Measurements from ENCODE around the gene REG4.

The REG4 gene

DNA sequence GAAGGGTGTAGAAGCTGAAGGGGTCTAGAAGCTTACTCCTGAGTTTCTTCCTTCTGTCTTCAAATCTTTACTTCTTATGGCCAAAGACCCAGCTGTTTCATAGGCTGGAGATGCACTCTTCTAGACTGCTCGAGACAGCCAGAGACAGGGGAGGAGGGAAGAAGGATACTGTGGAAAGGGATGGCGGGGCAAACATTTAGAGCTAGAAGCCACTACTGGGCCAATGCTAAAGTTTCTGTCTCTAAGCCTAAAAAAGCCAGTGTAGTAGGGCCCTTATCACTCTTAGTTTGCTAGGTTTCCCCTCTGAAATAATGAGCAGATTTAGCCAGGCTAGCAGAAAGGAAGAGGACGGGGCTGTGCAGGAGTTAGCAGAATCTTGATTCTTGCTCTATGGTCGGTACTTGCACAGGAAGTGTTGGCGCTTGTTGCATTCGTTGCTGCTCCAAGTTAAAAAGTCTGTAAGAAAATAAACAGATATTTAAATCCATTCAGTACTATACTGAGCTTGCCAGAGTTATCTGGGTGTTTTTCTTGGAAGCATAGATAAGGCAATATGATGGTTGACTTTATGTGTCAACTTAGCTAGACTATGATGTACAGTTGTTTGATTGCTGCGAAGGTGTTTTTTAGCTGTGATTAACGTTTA lies 16.9 kb downstream of the REG4 start:
- no peaks in the 10 kb centered on the region for H3K36me3 ChIP-seq (ENCODE audit: control insufficient read depth in 2 of 2, insufficient read depth in 1 of 2, low read length in 2 of 2)
- ChIA-PET CTCF (interaction anchor here (3.3 kb wide), 1 partner anchor 14 kb away, joined by 18 read pairs; no protein-coding TSS in a partner anchor), POLR2A (interaction anchor here (1.2 kb wide), 1 partner anchor 25 kb away, joined by 3 read pairs; no protein-coding TSS in a partner anchor)
- no peak overlapping the region for H3K27ac ChIP-seq (ENCODE audit: extremely low read depth, low read depth, low read length)
- no peak overlapping the region for H3K4me3 ChIP-seq (ENCODE audit: low read depth, low read length)
- TF ChIP-seq ZNF76 (tag by site-specific recombination; IDR thresholded peaks at IDR 0.05; ENCODE audit: borderline replicate concordance, low read depth) (no peak), ZNF530 (tag by site-specific recombination; IDR thresholded peaks at IDR 0.05; ENCODE audit: low read depth) (no peak), ZNF132 (tag by site-specific recombination; IDR thresholded peaks at IDR 0.05; ENCODE audit: borderline replicate concordance) (no peak), ZBTB48 (tag by site-specific recombination; IDR thresholded peaks at IDR 0.05) (no peak), ZNF423 (tag by site-specific recombination; IDR thresholded peaks at IDR 0.05) (no peak), ZBTB17 (tag by site-specific recombination; IDR thresholded peaks at IDR 0.05) (no peak), ZFP69B (tag by site-specific recombination; IDR thresholded peaks at IDR 0.05) (no peak), ZNF335 (tag by site-specific recombination; conservative IDR thresholded peaks at IDR 0.05) (no peak), GLIS2 (tag by site-specific recombination; IDR thresholded peaks at IDR 0.05) (no peak), ZNF747 (tag by site-specific recombination; IDR thresholded peaks at IDR 0.05) (no peak), HOXD13 (CRISPR knock-in tag; IDR thresholded peaks at IDR 0.05; ENCODE audit: borderline replicate concordance) (no peak), ZNF518A (tag by site-specific recombination; conservative IDR thresholded peaks at IDR 0.05; ENCODE audit: low read depth) (no peak), WT1 (tag by site-specific recombination; IDR thresholded peaks at IDR 0.05) (no peak), ZXDB (tag by site-specific recombination; IDR thresholded peaks at IDR 0.05) (no peak)
- TF ChIP-seq, protein P1, sequence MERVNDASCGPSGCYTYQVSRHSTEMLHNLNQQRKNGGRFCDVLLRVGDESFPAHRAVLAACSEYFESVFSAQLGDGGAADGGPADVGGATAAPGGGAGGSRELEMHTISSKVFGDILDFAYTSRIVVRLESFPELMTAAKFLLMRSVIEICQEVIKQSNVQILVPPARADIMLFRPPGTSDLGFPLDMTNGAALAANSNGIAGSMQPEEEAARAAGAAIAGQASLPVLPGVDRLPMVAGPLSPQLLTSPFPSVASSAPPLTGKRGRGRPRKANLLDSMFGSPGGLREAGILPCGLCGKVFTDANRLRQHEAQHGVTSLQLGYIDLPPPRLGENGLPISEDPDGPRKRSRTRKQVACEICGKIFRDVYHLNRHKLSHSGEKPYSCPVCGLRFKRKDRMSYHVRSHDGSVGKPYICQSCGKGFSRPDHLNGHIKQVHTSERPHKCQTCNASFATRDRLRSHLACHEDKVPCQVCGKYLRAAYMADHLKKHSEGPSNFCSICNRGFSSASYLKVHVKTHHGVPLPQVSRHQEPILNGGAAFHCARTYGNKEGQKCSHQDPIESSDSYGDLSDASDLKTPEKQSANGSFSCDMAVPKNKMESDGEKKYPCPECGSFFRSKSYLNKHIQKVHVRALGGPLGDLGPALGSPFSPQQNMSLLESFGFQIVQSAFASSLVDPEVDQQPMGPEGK (tag by site-specific recombination; IDR thresholded peaks at IDR 0.05): no peak
- H3K4me1 ChIP-seq (ENCODE audit: control insufficient read depth, insufficient read depth, low read length): no peaks in the 10 kb centered on the region
- no peaks in the 10 kb centered on the region for H3K9me3 ChIP-seq (ENCODE audit: control insufficient read depth, insufficient read depth, low read depth, low read length)

DNA sequence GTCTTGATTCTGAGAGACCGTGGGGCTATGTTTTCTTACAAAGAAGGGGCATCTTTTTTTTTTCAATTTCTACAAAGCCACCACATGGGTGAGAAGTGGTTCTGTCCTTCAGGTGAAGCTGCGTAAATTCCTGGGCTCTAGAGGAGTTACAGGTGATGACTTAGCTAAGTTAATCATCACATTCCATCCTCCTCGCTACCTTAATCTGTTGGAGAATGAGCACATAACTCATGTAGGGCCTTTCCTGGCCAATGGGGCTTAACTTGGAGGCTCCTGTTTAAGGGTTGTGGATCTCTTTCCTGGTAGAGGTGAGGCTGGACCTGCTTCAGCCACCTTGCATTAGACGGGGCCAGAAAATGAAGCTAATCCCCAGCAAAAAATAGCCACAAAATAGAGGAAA lies 19.9 kb downstream of the REG4 start:
- H3K27ac ChIP-seq (ENCODE audit: extremely low read depth, low read depth, low read length): no peak overlapping the region
- CTCF ChIA-PET: interaction anchor here (0.6 to 1.3 kb wide), 4 partner anchors 18 to 348 kb away, joined by 3 to 7 read pairs (median 4); no protein-coding TSS in a partner anchor
- TF ChIP-seq ZNF76 (tag by site-specific recombination; IDR thresholded peaks at IDR 0.05; ENCODE audit: borderline replicate concordance, low read depth) (no peak), ZNF121 (tag by site-specific recombination; IDR thresholded peaks at IDR 0.05) (no peak)
- H3K4me1 ChIP-seq (ENCODE audit: control insufficient read depth, insufficient read depth, low read length): no peaks in the 10 kb centered on the region
- H3K4me3 ChIP-seq (ENCODE audit: low read depth, low read length): no peak overlapping the region
- POLR2A ChIA-PET: no interaction called here
- H3K9me3 ChIP-seq (ENCODE audit: control insufficient read depth, insufficient read depth, low read depth, low read length): no peaks in the 10 kb centered on the region
- H3K36me3 ChIP-seq (ENCODE audit: control insufficient read depth in 2 of 2, insufficient read depth in 1 of 2, low read length in 2 of 2): no peaks in the 10 kb centered on the region

All from HEK293 (cell line).